Measurements from ENCODE around the gene DHRS7B. TPM values are rescaled to one million over a fixed set of nuclear protein-coding genes. Genes with fewer than 3 reads are reported as not detected.

The DHRS7B gene
- total RNA-seq, 1 experiment from 2014 or later = 19.0 TPM

- intact Hi-C loops (cut with micrococcal nuclease; ENCODE audit: unreplicated experiment) = no loop called here
- no peaks in the 10 kb centered on the region for H3K27me3 ChIP-seq (replicated peaks; ENCODE audit: insufficient read depth, low read depth, low read length, poor library complexity)
- POLR2A ChIA-PET (ENCODE audit: low non-redundant PET) = no interaction called here
- H3K4me3 ChIP-seq (ENCODE audit: low read depth, low read length, poor library complexity, severe bottlenecking) = no peak overlapping the region
- DNase-seq (ENCODE audit: low spot score) = no peak
- no TSS peak for BruUV-seq (replicated peaks)
- CTCF ChIA-PET = no interaction called here
- H3K4me1 ChIP-seq (ENCODE audit: insufficient read depth, low read length, poor library complexity, severe bottlenecking) = no peaks in the 10 kb centered on the region
- no peak overlapping the region for H3K27ac ChIP-seq (ENCODE audit: low read depth, low read length, poor library complexity, severe bottlenecking)
- H3K9me3 ChIP-seq (ENCODE audit: low read depth, low read length, poor library complexity, severe bottlenecking) = no peaks in the 10 kb centered on the region
- peaks cover 3% of the 10 kb centered on the region for H3K36me3 ChIP-seq (ENCODE audit: insufficient read depth, low read length, poor library complexity, severe bottlenecking)
- TF ChIP-seq EZH2 (IDR thresholded peaks at IDR 0.05; ENCODE audit: borderline replicate concordance, low read depth, low read length, poor library complexity, severe bottlenecking) = no peak
- TF ChIP-seq, protein P1, sequence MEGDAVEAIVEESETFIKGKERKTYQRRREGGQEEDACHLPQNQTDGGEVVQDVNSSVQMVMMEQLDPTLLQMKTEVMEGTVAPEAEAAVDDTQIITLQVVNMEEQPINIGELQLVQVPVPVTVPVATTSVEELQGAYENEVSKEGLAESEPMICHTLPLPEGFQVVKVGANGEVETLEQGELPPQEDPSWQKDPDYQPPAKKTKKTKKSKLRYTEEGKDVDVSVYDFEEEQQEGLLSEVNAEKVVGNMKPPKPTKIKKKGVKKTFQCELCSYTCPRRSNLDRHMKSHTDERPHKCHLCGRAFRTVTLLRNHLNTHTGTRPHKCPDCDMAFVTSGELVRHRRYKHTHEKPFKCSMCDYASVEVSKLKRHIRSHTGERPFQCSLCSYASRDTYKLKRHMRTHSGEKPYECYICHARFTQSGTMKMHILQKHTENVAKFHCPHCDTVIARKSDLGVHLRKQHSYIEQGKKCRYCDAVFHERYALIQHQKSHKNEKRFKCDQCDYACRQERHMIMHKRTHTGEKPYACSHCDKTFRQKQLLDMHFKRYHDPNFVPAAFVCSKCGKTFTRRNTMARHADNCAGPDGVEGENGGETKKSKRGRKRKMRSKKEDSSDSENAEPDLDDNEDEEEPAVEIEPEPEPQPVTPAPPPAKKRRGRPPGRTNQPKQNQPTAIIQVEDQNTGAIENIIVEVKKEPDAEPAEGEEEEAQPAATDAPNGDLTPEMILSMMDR (conservative IDR thresholded peaks at IDR 0.05; ENCODE audit: low read depth, low read length) = no peak
These were observed 59.8 kb downstream of the DHRS7B start for GRCh38 chr17:21186399-21187187.

DNA sequence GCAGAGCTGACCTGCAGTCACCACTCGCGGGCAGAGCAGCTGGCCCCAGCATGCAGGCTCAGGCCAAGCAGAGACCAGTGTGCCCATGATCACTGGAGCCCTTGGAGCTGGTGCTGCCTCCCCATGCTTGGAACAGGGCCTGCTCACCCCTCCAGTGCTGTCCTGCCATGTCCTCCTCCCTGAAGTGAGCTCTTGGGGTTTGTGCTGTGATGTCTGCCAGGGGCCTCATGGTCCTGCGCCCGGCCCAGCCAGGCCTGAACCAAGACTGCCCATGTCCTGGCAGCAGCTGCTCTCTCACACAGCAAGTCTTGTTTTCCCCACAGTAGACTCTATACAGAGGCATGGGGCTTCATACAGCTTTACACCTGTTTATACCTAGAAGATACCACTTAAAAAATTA, 62.6 kb downstream of the DHRS7B start:
- Histone ChIP-seq H3K27me3 (replicated peaks; ENCODE audit: insufficient read depth, low read depth, low read length, poor library complexity) (no peaks in the 10 kb centered on the region), H3K4me1 (ENCODE audit: insufficient read depth, low read length, poor library complexity, severe bottlenecking) (no peaks in the 10 kb centered on the region), H3K9me3 (ENCODE audit: low read depth, low read length, poor library complexity, severe bottlenecking) (no peaks in the 10 kb centered on the region), H3K4me3 (ENCODE audit: low read depth, low read length, poor library complexity, severe bottlenecking) (no peak overlapping the region), H3K27ac (ENCODE audit: low read depth, low read length, poor library complexity, severe bottlenecking) (no peak overlapping the region), H3K36me3 (ENCODE audit: insufficient read depth, low read length, poor library complexity, severe bottlenecking) (no peaks in the 10 kb centered on the region)
- BruUV-seq (replicated peaks) = no TSS peak
- POLR2A ChIA-PET (ENCODE audit: low non-redundant PET) = no interaction called here
- TF ChIP-seq EZH2 (IDR thresholded peaks at IDR 0.05; ENCODE audit: borderline replicate concordance, low read depth, low read length, poor library complexity, severe bottlenecking) = no peak
- TF ChIP-seq, protein P1 (conservative IDR thresholded peaks at IDR 0.05; ENCODE audit: low read depth, low read length) = no peak
- CTCF ChIA-PET = interaction anchor here (0.6 kb wide), 1 partner anchor 68 kb away, joined by 3 read pairs; no protein-coding TSS in a partner anchor
- no peak for DNase-seq (ENCODE audit: low spot score)
- intact Hi-C loops (cut with micrococcal nuclease; ENCODE audit: unreplicated experiment) = no loop called here

- H3K4me1 ChIP-seq (ENCODE audit: insufficient read depth, low read length, poor library complexity, severe bottlenecking) = no peaks in the 10 kb centered on the region
- no peak for DNase-seq (ENCODE audit: low spot score)
- H3K36me3 ChIP-seq (ENCODE audit: insufficient read depth, low read length, poor library complexity, severe bottlenecking) = no peaks in the 10 kb centered on the region
- CTCF ChIA-PET = no interaction called here
- no peak overlapping the region for H3K4me3 ChIP-seq (ENCODE audit: low read depth, low read length, poor library complexity, severe bottlenecking)
- no TSS peak for BruUV-seq (replicated peaks)
- H3K9me3 ChIP-seq (ENCODE audit: low read depth, low read length, poor library complexity, severe bottlenecking) = no peaks in the 10 kb centered on the region
- H3K27me3 ChIP-seq (replicated peaks; ENCODE audit: insufficient read depth, low read depth, low read length, poor library complexity) = no peaks in the 10 kb centered on the region
- POLR2A ChIA-PET (ENCODE audit: low non-redundant PET) = no interaction called here
- H3K27ac ChIP-seq (ENCODE audit: low read depth, low read length, poor library complexity, severe bottlenecking) = no peak overlapping the region
- TF ChIP-seq, protein P1 (conservative IDR thresholded peaks at IDR 0.05; ENCODE audit: low read depth, low read length) = no peak
- intact Hi-C loops (cut with micrococcal nuclease; ENCODE audit: unreplicated experiment) = no loop called here
These were observed 63.3 kb downstream of the DHRS7B start for GRCh38 chr17:21190078-21190477.

All from A673 (cell line).